K562 (cell line): ENCODE measurements around the gene KIF9. TPM values are rescaled to one million over a fixed set of nuclear protein-coding genes. Genes with fewer than 3 reads are reported as not detected.

Source experiments
- CHCHD3 ChIP-seq: fragments of 250-450 bp; sonication (Bioruptor Pico); IDR thresholded peaks from 2 replicates; pipeline ENCODE4 v2.1.2; 2022; ENCODE audit warnings: mild to moderate bottlenecking
- GABPA ChIP-seq: fragments of 200-800 bp; sonication (Bioruptor generic); conservative IDR thresholded peaks from 2 replicates; pipeline ENCODE4 v1.6.1; 2016; ENCODE audit warnings: low read depth, missing genetic modification characterization, missing compliant biosample characterization
- IRF2 ChIP-seq: sonication (generic); formaldehyde crosslinking; IDR thresholded peaks from 2 replicates; pipeline ENCODE4 v1.8.1; 2022; ENCODE audit warnings: mild to moderate bottlenecking, missing genetic modification reagents
- MBD2 ChIP-seq: sonication (generic); IDR thresholded peaks from 2 replicates; pipeline ENCODE4 v1.6.1; 2016; ENCODE audit warnings: low read depth, borderline replicate concordance
- MEF2A ChIP-seq: IDR thresholded peaks from 2 replicates; pipeline ENCODE4 v1.6.1; 2011; ENCODE audit warnings: low read depth, mild to moderate bottlenecking, low read length, moderate library complexity; ENCODE audit not compliant: control insufficient read depth
- RNF2 ChIP-seq: sonication (generic); IDR thresholded peaks from 2 replicates; pipeline ENCODE4 v1.6.1; 2016
- STAT5A ChIP-seq: IDR thresholded peaks from 2 replicates; pipeline ENCODE4 v1.6.1; 2012; ENCODE audit warnings: low read length, inconsistent platforms, borderline replicate concordance
- ZNF184 ChIP-seq: sonication (generic); formaldehyde crosslinking; IDR thresholded peaks from 2 replicates; pipeline ENCODE4 v1.5.0; 2020; ENCODE audit warnings: missing genetic modification reagents
- ZNF23 ChIP-seq: fragments of 250-450 bp; sonication (Bioruptor Pico); IDR thresholded peaks from 2 replicates; pipeline ENCODE4 v1.4.0; 2020; ENCODE audit warnings: mild to moderate bottlenecking
- polyA plus RNA-seq, 8 experiments: library from polyadenylated mRNA; depleted of rRNA in 4 of 8; stranded (reverse) in 5 of 8; unstranded in 3 of 8; fragments of >200 nt; fragmentation: Nextera tagmentation in 2 of 8; fragmentation: Illumina TruSeq in 1 of 8; extraction: Ambion mirVana in 2 of 8; extraction: Trizol in 1 of 8; gene quantifications; 2 replicates each; pipeline versions ENCODE4 v1.2.1 to v1.2.3, GENCODE V29; 2011 to 2014; ENCODE audit warnings: inconsistent platforms in 1 of 8, missing spikeins in 1 of 8
- total RNA-seq, 7 experiments: library from RNA; depleted of rRNA in 6 of 7; stranded (reverse); fragments of >200 nt in 6 of 7; fragmentation: Illumina TruSeq in 2 of 7; extraction: Trizol in 2 of 7; gene quantifications; 2 replicates each; pipeline versions ENCODE4 v1.2.1 to v1.2.3, GENCODE V29; 2011 to 2021; ENCODE audit warnings: low replicate concordance in 1 of 7
- TF ChIP-seq, protein P1 (sequence below): sonication (generic); formaldehyde crosslinking; IDR thresholded peaks from 2 replicates; pipeline ENCODE4 v1.8.1; 2023; ENCODE audit warnings: missing genetic modification reagents, mild to moderate bottlenecking, borderline replicate concordance
- TF ChIP-seq, protein P2 (sequence below): sonication (generic); formaldehyde crosslinking; IDR thresholded peaks from 2 replicates; pipeline ENCODE4 v1.8.1; 2022; ENCODE audit warnings: missing genetic modification reagents
- TF ChIP-seq, protein P3 (sequence below), 2 experiments: fragments of 450-650 bp in 1 of 2; sonication (generic) in 1 of 2; formaldehyde crosslinking in 1 of 2; IDR thresholded peaks in 1 of 2; conservative IDR thresholded peaks in 1 of 2; 2 replicates each; pipeline versions ENCODE4 v1.6.1 to v1.8.1; 2016 to 2023; ENCODE audit warnings: mild to moderate bottlenecking in 2 of 2, moderate library complexity in 2 of 2, inconsistent platforms in 1 of 2, missing genetic modification reagents in 1 of 2
- TF ChIP-seq, protein P4 (sequence below): sonication (generic); formaldehyde crosslinking; IDR thresholded peaks from 2 replicates; pipeline ENCODE4 v1.8.0; 2022; ENCODE audit warnings: missing genetic modification reagents, mild to moderate bottlenecking, borderline replicate concordance

The KIF9 gene
- total and polyA plus RNA-seq, 9 of the 15 experiments (the other 6 are each of a cell fraction or from before 2014, with no cell fraction given) = 16.9 to 56.9 (median 25.0) TPM

DNA sequence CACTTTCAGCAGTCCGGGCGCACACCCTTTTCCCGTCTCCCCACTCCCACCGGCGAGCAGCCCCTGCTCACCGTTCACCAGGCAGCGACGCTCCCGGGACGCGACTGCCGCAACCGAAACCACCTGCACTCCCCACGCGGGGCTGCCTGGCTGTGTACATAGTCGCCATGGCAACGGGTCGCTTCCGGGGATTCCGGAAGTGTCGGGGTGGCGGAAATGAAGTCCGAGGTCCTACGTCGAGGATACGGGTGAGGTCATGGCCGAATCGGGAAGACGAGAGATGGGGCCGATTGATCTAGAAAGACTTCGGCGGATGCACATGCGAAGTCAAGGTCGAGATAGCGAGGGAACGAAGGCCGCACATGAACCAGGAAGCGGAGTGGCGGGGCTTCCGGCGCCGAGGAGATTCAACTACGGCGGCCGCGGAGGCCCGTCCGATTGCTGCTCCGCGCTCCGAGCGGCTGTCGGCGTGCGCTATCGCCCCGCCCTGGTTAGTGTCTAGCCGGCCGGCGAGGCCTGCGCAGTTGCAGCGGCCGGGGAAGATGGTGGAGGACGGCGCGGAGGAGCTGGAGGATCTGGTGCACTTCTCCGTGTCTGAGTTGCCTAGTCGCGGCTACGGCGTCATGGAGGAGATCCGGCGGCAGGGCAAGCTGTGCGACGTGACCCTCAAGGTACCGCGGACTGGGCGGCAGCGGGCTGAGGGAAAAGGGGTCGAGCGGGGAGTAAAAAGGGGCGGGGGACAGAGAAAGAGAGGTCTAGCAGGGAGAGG is at the start of gene KIF9, which contains the start of gene KLHL18 (continued):
- peak; percentile 98 for TF ChIP-seq GABPA (tag)
- TF ChIP-seq IRF2 (CRISPR knock-in tag) = no peak
- TF ChIP-seq CHCHD3 = no peak
- peak; percentile 84; the same call in 1 of the 2 replicates for TF ChIP-seq MBD2
- TF ChIP-seq, protein P1, sequence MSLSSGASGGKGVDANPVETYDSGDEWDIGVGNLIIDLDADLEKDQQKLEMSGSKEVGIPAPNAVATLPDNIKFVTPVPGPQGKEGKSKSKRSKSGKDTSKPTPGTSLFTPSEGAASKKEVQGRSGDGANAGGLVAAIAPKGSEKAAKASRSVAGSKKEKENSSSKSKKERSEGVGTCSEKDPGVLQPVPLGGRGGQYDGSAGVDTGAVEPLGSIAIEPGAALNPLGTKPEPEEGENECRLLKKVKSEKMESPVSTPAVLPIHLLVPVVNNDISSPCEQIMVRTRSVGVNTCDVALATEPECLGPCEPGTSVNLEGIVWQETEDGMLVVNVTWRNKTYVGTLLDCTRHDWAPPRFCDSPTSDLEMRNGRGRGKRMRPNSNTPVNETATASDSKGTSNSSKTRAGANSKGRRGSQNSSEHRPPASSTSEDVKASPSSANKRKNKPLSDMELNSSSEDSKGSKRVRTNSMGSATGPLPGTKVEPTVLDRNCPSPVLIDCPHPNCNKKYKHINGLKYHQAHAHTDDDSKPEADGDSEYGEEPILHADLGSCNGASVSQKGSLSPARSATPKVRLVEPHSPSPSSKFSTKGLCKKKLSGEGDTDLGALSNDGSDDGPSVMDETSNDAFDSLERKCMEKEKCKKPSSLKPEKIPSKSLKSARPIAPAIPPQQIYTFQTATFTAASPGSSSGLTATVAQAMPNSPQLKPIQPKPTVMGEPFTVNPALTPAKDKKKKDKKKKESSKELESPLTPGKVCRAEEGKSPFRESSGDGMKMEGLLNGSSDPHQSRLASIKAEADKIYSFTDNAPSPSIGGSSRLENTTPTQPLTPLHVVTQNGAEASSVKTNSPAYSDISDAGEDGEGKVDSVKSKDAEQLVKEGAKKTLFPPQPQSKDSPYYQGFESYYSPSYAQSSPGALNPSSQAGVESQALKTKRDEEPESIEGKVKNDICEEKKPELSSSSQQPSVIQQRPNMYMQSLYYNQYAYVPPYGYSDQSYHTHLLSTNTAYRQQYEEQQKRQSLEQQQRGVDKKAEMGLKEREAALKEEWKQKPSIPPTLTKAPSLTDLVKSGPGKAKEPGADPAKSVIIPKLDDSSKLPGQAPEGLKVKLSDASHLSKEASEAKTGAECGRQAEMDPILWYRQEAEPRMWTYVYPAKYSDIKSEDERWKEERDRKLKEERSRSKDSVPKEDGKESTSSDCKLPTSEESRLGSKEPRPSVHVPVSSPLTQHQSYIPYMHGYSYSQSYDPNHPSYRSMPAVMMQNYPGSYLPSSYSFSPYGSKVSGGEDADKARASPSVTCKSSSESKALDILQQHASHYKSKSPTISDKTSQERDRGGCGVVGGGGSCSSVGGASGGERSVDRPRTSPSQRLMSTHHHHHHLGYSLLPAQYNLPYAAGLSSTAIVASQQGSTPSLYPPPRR (CRISPR knock-in tag) = peak; percentile 79
- TF ChIP-seq, protein P2, sequence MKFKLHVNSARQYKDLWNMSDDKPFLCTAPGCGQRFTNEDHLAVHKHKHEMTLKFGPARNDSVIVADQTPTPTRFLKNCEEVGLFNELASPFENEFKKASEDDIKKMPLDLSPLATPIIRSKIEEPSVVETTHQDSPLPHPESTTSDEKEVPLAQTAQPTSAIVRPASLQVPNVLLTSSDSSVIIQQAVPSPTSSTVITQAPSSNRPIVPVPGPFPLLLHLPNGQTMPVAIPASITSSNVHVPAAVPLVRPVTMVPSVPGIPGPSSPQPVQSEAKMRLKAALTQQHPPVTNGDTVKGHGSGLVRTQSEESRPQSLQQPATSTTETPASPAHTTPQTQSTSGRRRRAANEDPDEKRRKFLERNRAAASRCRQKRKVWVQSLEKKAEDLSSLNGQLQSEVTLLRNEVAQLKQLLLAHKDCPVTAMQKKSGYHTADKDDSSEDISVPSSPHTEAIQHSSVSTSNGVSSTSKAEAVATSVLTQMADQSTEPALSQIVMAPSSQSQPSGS (CRISPR knock-in tag) = peak; percentile 93
- TF ChIP-seq ZNF184 = no peak
- TF ChIP-seq, protein P3, sequence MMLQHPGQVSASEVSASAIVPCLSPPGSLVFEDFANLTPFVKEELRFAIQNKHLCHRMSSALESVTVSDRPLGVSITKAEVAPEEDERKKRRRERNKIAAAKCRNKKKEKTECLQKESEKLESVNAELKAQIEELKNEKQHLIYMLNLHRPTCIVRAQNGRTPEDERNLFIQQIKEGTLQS (IDR thresholded peaks at IDR 0.05) = peak; percentile 88
- TF ChIP-seq, protein P3 (CRISPR knock-in tag; conservative IDR thresholded peaks at IDR 0.05) = peak; percentile 91
- TF ChIP-seq, protein P4, sequence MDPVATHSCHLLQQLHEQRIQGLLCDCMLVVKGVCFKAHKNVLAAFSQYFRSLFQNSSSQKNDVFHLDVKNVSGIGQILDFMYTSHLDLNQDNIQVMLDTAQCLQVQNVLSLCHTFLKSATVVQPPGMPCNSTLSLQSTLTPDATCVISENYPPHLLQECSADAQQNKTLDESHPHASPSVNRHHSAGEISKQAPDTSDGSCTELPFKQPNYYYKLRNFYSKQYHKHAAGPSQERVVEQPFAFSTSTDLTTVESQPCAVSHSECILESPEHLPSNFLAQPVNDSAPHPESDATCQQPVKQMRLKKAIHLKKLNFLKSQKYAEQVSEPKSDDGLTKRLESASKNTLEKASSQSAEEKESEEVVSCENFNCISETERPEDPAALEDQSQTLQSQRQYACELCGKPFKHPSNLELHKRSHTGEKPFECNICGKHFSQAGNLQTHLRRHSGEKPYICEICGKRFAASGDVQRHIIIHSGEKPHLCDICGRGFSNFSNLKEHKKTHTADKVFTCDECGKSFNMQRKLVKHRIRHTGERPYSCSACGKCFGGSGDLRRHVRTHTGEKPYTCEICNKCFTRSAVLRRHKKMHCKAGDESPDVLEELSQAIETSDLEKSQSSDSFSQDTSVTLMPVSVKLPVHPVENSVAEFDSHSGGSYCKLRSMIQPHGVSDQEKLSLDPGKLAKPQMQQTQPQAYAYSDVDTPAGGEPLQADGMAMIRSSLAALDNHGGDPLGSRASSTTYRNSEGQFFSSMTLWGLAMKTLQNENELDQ (CRISPR knock-in tag) = no peak
- peak; percentile 91 for TF ChIP-seq MEF2A
- peak; percentile 12; the same call in 1 of the 2 replicates for TF ChIP-seq STAT5A
- no peak for TF ChIP-seq ZNF23 (CRISPR knock-in tag)
- TF ChIP-seq RNF2 = peak; percentile 44; the same call in 1 of the 2 replicates
